ENCODE data around the gene HKDC1.
"Not testable (repeated sequence)": the region's sequence is repeated elsewhere in the genome, so short reads cannot be mapped to it uniquely, and the experiment has no call there.

Gene HKDC1

DNA sequence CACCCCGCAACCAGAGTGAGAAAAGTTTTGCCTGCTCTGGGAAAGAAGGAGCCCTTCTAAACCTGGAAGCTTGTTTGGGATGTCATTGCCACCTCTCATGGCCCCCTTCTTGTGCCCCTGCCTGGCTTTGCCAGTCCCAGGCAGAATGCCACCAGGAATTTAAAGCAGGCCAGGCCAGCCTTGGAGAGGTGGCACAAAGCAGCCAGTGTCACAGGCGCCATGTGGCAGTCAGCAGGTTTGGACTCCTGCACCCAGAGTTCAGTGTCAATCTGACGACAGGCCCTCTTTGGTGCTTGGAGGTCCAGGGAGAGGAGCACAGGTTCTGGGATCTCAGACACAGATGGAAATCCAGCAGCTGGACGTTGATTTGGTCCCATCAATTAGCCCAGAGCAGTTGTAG is 70.9 kb downstream of the HKDC1 start:
- H3K4me3 ChIP-seq (ENCODE audit: low read depth, low read length), result no peak overlapping the region
- TF ChIP-seq, protein P1, sequence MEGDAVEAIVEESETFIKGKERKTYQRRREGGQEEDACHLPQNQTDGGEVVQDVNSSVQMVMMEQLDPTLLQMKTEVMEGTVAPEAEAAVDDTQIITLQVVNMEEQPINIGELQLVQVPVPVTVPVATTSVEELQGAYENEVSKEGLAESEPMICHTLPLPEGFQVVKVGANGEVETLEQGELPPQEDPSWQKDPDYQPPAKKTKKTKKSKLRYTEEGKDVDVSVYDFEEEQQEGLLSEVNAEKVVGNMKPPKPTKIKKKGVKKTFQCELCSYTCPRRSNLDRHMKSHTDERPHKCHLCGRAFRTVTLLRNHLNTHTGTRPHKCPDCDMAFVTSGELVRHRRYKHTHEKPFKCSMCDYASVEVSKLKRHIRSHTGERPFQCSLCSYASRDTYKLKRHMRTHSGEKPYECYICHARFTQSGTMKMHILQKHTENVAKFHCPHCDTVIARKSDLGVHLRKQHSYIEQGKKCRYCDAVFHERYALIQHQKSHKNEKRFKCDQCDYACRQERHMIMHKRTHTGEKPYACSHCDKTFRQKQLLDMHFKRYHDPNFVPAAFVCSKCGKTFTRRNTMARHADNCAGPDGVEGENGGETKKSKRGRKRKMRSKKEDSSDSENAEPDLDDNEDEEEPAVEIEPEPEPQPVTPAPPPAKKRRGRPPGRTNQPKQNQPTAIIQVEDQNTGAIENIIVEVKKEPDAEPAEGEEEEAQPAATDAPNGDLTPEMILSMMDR (IDR thresholded peaks at IDR 0.05; ENCODE audit: borderline replicate concordance, insufficient read depth, low read depth, low read length), result no peak

DNA sequence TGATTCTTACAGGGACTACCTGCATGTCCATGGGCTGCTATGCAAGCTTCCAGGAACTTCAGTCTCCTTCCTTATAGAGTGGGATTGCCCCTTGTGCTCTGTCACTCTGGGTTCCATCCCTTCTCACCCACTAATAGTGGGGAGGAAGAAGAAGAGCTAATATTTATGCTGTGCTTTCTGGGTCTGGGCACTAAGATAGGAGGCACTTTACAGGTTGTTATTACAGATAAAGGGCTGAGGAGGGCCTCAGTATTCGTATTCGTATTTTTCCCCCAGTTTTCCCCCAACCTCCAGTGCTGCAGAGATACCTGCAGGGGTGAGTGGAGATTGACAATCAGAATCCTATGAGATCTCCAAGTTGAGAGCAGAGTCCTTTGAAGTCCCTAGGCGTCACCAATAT is 72.3 kb downstream of the HKDC1 start:
- TF ChIP-seq, protein P1 (IDR thresholded peaks at IDR 0.05; ENCODE audit: borderline replicate concordance, insufficient read depth, low read depth, low read length), result no peak
- H3K4me3 ChIP-seq (ENCODE audit: low read depth, low read length), result no peak overlapping the region

DNA sequence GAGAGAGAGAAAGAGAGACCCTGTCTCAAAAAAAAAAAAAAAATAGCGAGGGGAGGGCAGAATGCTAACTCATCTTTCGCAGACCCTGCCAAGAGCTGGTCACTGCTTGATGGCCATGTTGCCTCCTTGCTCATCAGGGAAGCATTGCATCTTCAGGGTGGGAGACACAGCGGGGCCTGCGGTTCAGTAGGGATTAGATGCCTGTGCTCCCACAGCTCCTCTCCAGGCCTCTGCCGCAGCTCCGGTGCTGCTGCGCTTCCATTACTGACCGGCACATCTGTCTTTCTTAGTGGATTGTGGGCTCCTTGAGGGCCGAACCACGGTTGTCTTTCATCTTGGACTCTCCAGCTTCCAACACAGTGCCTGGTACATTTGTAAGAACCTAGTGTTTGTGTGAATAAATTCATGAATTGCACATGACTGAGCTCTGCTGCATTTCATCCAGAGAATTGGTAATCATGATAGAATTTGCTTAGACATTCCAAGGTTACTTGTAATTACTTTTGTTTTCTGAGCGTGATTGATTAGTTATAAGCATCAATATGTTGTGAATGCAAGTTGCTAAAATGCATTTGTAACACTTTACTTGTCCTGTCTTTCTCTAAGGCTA is 75.0 kb downstream of the HKDC1 start:
- TF ChIP-seq, protein P1 (IDR thresholded peaks at IDR 0.05; ENCODE audit: borderline replicate concordance, insufficient read depth, low read depth, low read length), result no peak
- H3K4me3 ChIP-seq (ENCODE audit: low read depth, low read length), result no peak overlapping the region

DNA sequence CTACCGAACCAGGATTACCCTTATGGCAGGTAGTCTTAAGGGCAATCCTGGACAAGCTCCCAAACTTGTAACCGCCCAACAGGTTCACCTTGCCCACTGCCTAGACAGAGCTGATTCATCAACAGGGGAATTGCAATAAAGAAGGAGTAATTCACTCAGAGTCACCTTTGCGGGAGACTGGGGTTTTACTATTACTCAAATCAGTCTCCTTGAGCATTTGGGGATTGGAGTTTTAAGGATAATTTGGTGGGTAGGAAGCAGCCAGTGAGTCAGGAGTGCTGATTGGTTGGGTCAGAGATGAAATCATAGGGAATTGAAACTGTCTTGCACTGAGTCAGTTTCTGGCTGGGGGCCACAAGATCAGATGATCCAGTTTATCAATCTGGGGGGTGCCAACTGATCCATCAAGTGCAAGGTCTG is 83.5 kb downstream of the HKDC1 start:
- TF ChIP-seq, protein P1 (IDR thresholded peaks at IDR 0.05; ENCODE audit: borderline replicate concordance, insufficient read depth, low read depth, low read length), result no peak
- no peak overlapping the region for H3K4me3 ChIP-seq (ENCODE audit: low read depth, low read length)

DNA sequence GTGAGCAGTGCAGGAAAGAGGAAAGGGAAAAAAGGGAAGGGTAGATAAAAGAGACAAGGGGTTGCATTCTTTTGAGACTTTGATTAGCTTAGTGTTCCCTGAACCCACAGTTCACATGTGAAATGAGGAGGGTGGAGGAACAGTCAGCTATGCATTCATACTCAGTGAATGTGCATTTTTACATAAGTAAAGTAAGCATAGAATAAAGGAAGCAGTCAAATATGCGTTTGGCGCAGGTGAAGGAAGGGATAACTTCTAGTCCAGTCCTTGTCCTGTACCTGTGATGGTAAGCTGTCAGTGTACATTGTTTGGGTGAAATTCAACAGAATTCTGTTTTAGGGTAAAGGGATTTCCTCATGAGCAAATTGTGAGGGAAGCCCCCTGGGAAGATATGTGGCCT is 86.3 kb downstream of the HKDC1 start:
- TF ChIP-seq, protein P1 (IDR thresholded peaks at IDR 0.05; ENCODE audit: borderline replicate concordance, insufficient read depth, low read depth, low read length), result no peak
- H3K4me3 ChIP-seq (ENCODE audit: low read depth, low read length), result no peak overlapping the region

DNA sequence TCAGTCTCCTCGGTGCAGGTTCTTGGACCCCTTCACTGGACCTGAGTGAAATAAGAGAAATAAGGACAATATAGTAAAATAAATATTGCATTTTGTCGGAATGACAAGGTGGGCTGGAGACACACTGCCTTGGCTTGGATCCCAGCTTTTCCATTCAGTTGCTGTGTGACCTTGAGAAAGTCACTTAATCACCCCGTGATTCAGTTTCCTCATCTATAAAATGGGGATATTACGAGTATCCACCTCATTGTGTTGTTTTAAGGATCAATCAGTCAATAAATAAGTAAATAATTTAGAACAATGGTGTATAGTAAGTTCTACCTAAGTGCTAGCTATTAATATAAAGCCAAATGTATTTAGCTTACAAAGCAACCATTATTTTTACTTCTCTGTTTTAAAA is 87.3 kb downstream of the HKDC1 start:
- no peak overlapping the region for H3K4me3 ChIP-seq (ENCODE audit: low read depth, low read length)
- TF ChIP-seq, protein P1 (IDR thresholded peaks at IDR 0.05; ENCODE audit: borderline replicate concordance, insufficient read depth, low read depth, low read length), result no peak

DNA sequence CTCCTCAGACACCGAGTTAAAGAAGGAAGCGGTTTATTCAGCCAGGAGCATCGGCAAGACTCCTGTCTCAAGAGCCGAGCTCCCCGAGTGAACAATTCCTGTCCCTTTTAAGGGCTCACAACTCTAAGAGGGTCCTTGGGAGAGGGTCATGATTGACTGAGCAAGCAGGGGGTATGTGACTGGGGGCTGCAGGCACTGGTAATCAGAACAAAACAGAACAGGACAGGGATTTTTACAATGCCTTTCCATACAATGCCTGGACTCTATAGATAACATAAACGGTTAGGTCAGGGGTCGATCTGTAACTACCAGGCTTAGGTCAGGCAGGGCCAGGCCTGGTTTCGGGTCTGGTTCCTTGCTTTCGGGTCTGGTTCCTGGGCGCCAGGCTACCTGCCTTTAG is 88.2 kb downstream of the HKDC1 start:
- H3K4me3 ChIP-seq (ENCODE audit: low read depth, low read length), result not testable (repeated sequence)

DNA sequence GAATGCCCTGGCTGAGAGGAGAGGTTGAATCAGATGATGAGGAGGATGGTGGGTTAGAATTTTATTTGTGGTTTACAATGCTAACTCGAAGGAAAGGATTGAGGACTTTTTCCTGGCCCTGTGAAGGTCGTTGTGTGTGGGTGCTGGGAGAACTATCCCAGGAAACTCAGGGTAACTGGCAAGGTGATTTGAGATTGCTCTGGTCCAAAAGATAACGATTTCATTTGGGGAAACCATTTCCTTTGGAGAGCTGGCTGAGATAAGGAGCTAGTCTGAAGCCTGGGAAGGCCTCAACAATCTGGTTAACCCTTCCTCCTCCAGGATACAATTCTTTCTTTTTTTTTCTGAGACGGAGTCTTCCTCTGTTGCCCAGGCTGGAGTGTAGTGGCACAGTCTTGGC is 91.2 kb downstream of the HKDC1 start:
- TF ChIP-seq, protein P1 (IDR thresholded peaks at IDR 0.05; ENCODE audit: borderline replicate concordance, insufficient read depth, low read depth, low read length), result no peak
- no peak overlapping the region for H3K4me3 ChIP-seq (ENCODE audit: low read depth, low read length)

Measured in GM12875 (cell line).